T-helper 2 cell treated with Interferon-gamma antibody and Interleukin-4, amounts not matched to agents 5 μg/mL and 100 μg/mL, for 36 hours (primary cell): ENCODE results near the gene HSP90AB1.

ENCODE experiments used
- DNase-seq: peaks from one replicate; pipeline ENCODE4 v3.0.0; 2021; ENCODE audit warnings: low spot score
- H3K27ac Mint-ChIP-seq: one replicate; pipeline ENCODE4 v1.8.0; 2021; ENCODE audit warnings: mild to moderate bottlenecking, mixed read lengths
- H3K27me3 Mint-ChIP-seq: one replicate; pipeline ENCODE4 v1.8.0; 2021; ENCODE audit warnings: low read depth, mixed read lengths
- H3K36me3 Mint-ChIP-seq: one replicate; pipeline ENCODE4 v1.8.0; 2021; ENCODE audit warnings: low read depth, mixed read lengths
- H3K4me1 Mint-ChIP-seq: one replicate; pipeline ENCODE4 v1.8.0; 2021; ENCODE audit warnings: low read depth, mixed read lengths
- H3K4me3 Mint-ChIP-seq: one replicate; pipeline ENCODE4 v1.8.0; 2022; ENCODE audit warnings: mild to moderate bottlenecking, moderate library complexity, mixed read lengths
- H3K9me3 Mint-ChIP-seq: one replicate; pipeline ENCODE4 v1.8.0; 2021; ENCODE audit warnings: mixed read lengths

Gene HSP90AB1

GRCh38 chr6:44251576-44252524 is 4.9 kb downstream of the HSP90AB1 start:
- DNase-seq: no peak
- Mint-ChIP-seq H3K4me3 (no peak overlapping the region), H3K27me3 (peaks cover 2% of the 10 kb centered on the region), H3K27ac (peak overlapping the region; percentile 50), H3K36me3 (peaks cover 84% of the 10 kb centered on the region), H3K9me3 (no peaks in the 10 kb centered on the region), H3K4me1 (peaks cover 55% of the 10 kb centered on the region)

- peak; percentile 59 for DNase-seq
- Mint-ChIP-seq H3K27ac (peak overlapping the region; percentile 19), H3K4me3 (peak overlapping the region; percentile 13), H3K36me3 (peaks cover 79% of the 10 kb centered on the region), H3K27me3 (no peaks in the 10 kb centered on the region), H3K4me1 (peaks cover 59% of the 10 kb centered on the region), H3K9me3 (no peaks in the 10 kb centered on the region)
These were observed 6.6 kb downstream of the HSP90AB1 start for GRCh38 chr6:44253307-44254101.

- Mint-ChIP-seq H3K27ac (peak overlapping the region; percentile 24), H3K27me3 (no peaks in the 10 kb centered on the region), H3K4me1 (peaks cover 51% of the 10 kb centered on the region), H3K4me3 (no peak overlapping the region), H3K9me3 (no peaks in the 10 kb centered on the region), H3K36me3 (peaks cover 76% of the 10 kb centered on the region)
- no peak for DNase-seq
These were observed 7.5 kb downstream of the HSP90AB1 start for GRCh38 chr6:44254191-44255104.

- peaks cover 43% of the 10 kb centered on the region for H3K4me1 Mint-ChIP-seq
- peak overlapping the region; percentile 86 for H3K4me3 Mint-ChIP-seq
- peak overlapping the region; percentile 78 for H3K27ac Mint-ChIP-seq
- H3K27me3 Mint-ChIP-seq: no peaks in the 10 kb centered on the region
- H3K36me3 Mint-ChIP-seq: peaks cover 74% of the 10 kb centered on the region
- H3K9me3 Mint-ChIP-seq: no peaks in the 10 kb centered on the region
- DNase-seq: no peak
These were observed 8.4 kb downstream of the HSP90AB1 start for GRCh38 chr6:44255105-44255808.

GRCh38 chr6:44255871-44256774 is 9.2 kb downstream of the HSP90AB1 start:
- DNase-seq: no peak
- H3K27me3 Mint-ChIP-seq: no peaks in the 10 kb centered on the region
- H3K4me3 Mint-ChIP-seq: peak overlapping the region; percentile 86
- H3K9me3 Mint-ChIP-seq: no peaks in the 10 kb centered on the region
- peaks cover 43% of the 10 kb centered on the region for H3K4me1 Mint-ChIP-seq
- peaks cover 69% of the 10 kb centered on the region for H3K36me3 Mint-ChIP-seq
- peak overlapping the region; percentile 78 for H3K27ac Mint-ChIP-seq

- H3K27me3 Mint-ChIP-seq: no peaks in the 10 kb centered on the region
- H3K4me1 Mint-ChIP-seq: peaks cover 42% of the 10 kb centered on the region
- peak overlapping the region; percentile 86 for H3K4me3 Mint-ChIP-seq
- H3K36me3 Mint-ChIP-seq: peaks cover 66% of the 10 kb centered on the region
- no peak for DNase-seq
- H3K27ac Mint-ChIP-seq: peak overlapping the region; percentile 78
- H3K9me3 Mint-ChIP-seq: no peaks in the 10 kb centered on the region
These were observed 9.8 kb downstream of the HSP90AB1 start for GRCh38 chr6:44256775-44257024.

- DNase-seq: peak; percentile 76
- peak within 1 kb of the TSS; percentile 88 for H3K27ac Mint-ChIP-seq
- H3K4me3 Mint-ChIP-seq: peak within 1 kb of the TSS; percentile 86
- H3K9me3 Mint-ChIP-seq: no peaks in the 10 kb centered on the region
- peaks cover 61% of the 10 kb centered on the region for H3K36me3 Mint-ChIP-seq
- H3K4me1 Mint-ChIP-seq: peaks cover 43% of the 10 kb centered on the region
- H3K27me3 Mint-ChIP-seq: no peaks in the 10 kb centered on the region
These were observed 10.3 kb downstream of the HSP90AB1 start, which contains the start of gene SLC35B2 for GRCh38 chr6:44257025-44257752. SLC35B2 (minus strand) TSS chr6:44257528; CDS start chr6:44257410, 118 bp downstream.

- H3K4me1 Mint-ChIP-seq: peaks cover 47% of the 10 kb centered on the region
- no peaks in the 10 kb centered on the region for H3K9me3 Mint-ChIP-seq
- H3K4me3 Mint-ChIP-seq: peak overlapping the region; percentile 83
- DNase-seq: no peak
- no peaks in the 10 kb centered on the region for H3K27me3 Mint-ChIP-seq
- H3K27ac Mint-ChIP-seq: peak overlapping the region; percentile 88
- H3K36me3 Mint-ChIP-seq: peaks cover 60% of the 10 kb centered on the region
These were observed 10.9 kb downstream of the HSP90AB1 start for GRCh38 chr6:44257753-44258324.

GRCh38 chr6:44258325-44258863 is 11.5 kb downstream of the HSP90AB1 start:
- Mint-ChIP-seq H3K4me1 (peaks cover 48% of the 10 kb centered on the region), H3K9me3 (no peaks in the 10 kb centered on the region), H3K27me3 (no peaks in the 10 kb centered on the region), H3K4me3 (peak overlapping the region; percentile 83), H3K36me3 (peaks cover 59% of the 10 kb centered on the region), H3K27ac (peak overlapping the region; percentile 88)
- no peak for DNase-seq

GRCh38 chr6:44258921-44259320 is 12.0 kb downstream of the HSP90AB1 start:
- H3K36me3 Mint-ChIP-seq: peaks cover 57% of the 10 kb centered on the region
- peak overlapping the region; percentile 83 for H3K4me3 Mint-ChIP-seq

GRCh38 chr6:44260011-44260410 is 13.1 kb downstream of the HSP90AB1 start:
- Mint-ChIP-seq H3K9me3 (no peaks in the 10 kb centered on the region), H3K4me1 (peaks cover 52% of the 10 kb centered on the region), H3K36me3 (peaks cover 51% of the 10 kb centered on the region), H3K4me3 (no peak overlapping the region), H3K27ac (no peak overlapping the region), H3K27me3 (no peaks in the 10 kb centered on the region)
- DNase-seq: no peak

More at GRCh38 chr6:44258921-44259320, 12.0 kb downstream of the HSP90AB1 start:
- Mint-ChIP-seq H3K27ac (peak overlapping the region; percentile 88), H3K9me3 (no peaks in the 10 kb centered on the region), H3K27me3 (no peaks in the 10 kb centered on the region), H3K4me1 (peaks cover 49% of the 10 kb centered on the region)
- no peak for DNase-seq
